NCI-H2227 (cell line): Measurements from ENCODE around the gene WASHC3.

Experiments
- DNase-seq: peaks from one replicate; lab custom pipeline; 2025; ENCODE audit not compliant: unreplicated experiment; lab: John Stamatoyannopoulos, UW

Gene WASHC3

DNA sequence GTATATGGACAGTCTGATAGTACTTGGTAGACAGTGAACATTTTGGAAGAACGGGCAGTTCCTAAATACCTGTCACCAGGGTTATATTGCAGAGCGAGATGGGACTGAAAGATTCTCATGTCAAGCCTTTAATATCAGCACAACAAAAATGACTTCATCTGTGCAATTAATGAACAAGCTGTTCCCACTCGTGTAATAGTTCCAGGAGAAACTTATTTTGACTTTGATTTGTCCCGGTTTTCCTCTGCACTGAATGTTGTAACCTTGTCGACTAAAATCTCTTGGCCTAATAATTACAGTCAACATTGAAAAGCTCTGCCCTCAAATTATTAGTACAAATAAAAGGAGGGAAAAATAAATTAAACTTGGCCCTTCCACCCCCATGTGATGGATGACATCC is 79.5 kb downstream of the WASHC3 start:
- no peak for DNase-seq

DNA sequence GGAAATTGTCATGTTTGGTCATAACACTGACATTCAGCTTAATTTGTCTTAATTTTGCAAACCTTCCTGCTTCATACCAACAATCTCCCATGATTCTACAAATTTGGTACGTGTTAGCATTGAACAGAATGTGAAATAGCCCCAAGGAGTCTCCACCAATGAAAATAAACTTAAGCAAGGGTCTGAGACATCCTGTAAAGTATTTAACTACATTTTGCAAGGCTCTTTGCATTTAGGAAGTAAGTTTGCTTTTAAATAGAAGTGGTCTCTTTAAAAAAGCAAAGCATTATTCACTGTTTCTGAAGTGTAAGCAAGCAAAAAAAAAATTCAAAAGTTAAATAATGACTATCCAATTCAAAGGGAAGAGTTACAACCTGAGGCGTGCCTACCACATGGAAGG is 79.9 kb downstream of the WASHC3 start:
- no peak for DNase-seq

DNA sequence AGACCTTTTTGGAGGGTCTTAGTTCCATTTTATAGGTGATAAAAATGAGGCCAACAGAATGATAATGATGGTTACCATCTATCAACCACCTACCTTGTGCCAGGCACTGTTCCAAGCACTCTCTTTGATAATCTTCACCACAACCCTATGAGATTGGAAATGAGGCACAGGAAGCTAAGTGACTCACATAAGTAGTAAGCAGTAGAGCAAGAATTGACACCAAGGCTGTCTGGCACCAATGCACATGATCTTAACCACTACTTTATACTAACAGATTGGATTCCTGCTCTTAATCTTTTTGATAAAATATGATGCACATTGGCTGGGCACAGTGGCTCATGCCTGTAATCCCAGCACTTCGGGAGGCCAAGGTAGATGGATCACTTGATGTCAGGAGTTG is 93.0 kb downstream of the WASHC3 start:
- DNase-seq, result no peak

DNA sequence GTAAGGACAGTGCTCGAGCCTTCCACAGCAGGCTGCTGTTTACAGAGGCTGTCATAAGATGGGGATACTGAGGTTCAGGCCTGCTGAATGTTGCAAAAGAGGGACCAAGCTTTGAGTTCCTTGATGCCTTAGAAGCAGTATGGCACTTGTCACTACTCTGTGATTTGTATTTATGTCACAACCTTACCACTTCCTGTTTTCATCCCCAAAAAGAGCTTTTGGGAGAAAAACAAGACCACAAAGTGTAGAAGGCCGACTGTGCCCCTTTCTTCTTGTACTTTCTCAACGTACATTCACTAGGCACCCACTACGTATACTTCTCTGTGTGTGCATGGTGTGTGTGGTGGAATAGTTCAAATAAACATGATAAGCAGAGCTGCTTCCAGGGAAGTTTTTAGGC is 94.3 kb downstream of the WASHC3 start:
- no peak for DNase-seq

DNA sequence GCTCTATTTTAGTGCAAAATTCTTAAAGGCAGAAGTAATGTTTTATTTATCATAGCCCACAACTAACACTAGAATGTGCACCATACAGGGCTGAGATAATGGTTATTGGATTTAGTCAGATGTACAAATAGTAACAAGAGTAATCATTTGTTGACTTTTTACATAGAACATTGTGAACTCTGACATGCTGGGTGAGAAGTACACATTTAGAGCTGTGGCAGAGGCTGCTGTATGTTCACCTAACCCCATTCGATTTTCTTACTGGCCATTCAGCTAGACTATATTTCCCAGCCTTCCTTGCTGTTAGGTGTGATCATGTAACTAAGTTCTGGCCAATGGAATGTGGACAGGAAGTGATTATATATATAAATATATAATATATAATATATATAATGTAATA is 95.3 kb downstream of the WASHC3 start:
- DNase-seq, result no peak

DNA sequence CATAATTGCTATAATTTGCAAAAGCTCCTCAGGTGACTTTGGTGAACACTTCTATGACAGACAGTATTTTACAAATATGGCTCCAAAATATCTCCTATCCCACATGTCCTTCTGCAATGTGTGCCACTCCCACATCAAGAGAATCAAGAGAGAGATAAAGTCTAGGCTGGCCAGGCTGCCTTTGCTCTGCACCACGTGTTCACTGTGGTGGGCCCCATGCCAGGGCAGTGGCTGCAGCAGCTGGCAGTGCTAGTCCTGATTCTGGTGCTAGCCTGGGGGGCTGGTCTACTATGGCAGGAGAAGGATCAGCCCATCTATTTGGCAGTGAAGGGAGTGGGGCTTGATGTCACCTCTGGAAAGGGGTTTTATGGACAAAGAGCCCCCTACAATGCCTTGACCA is 98.1 kb downstream of the WASHC3 start:
- DNase-seq, result no peak
